ENCODE results near the gene SLC45A3.
"Not testable (repeated sequence)": the region's sequence is repeated elsewhere in the genome, so short reads cannot be mapped to it uniquely, and the experiment has no call there.

The SLC45A3 gene

GRCh38 chr1:205667909-205668643, 12.2 kb downstream of the SLC45A3 start:
- no peak for DNase-seq

- DNase-seq: no peak
Measured at GRCh38 chr1:205666372-205667166, 13.7 kb downstream of the SLC45A3 start.

- no peak for DNase-seq
Measured at GRCh38 chr1:205665201-205666045, 14.9 kb downstream of the SLC45A3 start.

- no peak for DNase-seq
Measured at GRCh38 chr1:205664399-205665017, 15.8 kb downstream of the SLC45A3 start.

- no peak for DNase-seq
Measured at GRCh38 chr1:205663286-205663936, 16.9 kb downstream of the SLC45A3 start.

GRCh38 chr1:205662791-205663190, 17.5 kb downstream of the SLC45A3 start:
- no peak for DNase-seq

GRCh38 chr1:205662135-205662738, 18.1 kb downstream of the SLC45A3 start:
- DNase-seq: no peak

- no peak for DNase-seq
Measured at GRCh38 chr1:205661429-205662134, 18.7 kb downstream of the SLC45A3 start.

- no peak for DNase-seq
Measured at GRCh38 chr1:205660361-205660760, 19.9 kb downstream of the SLC45A3 start.

- peak; percentile 74 for DNase-seq
Measured at GRCh38 chr1:205658943-205659581, 21.2 kb downstream of the SLC45A3 start.

GRCh38 chr1:205656236-205656635, 24.1 kb downstream of the SLC45A3 start:
- DNase-seq: no peak

GRCh38 chr1:205652984-205653383, 27.3 kb downstream of the SLC45A3 start:
- DNase-seq: no peak

GRCh38 chr1:205650241-205650640, 30.1 kb downstream of the SLC45A3 start:
- DNase-seq: no peak

GRCh38 chr1:205645519-205645918, 34.8 kb downstream of the SLC45A3 start:
- DNase-seq: no peak

- no peak for DNase-seq
Measured at GRCh38 chr1:205642679-205643307, 37.5 kb downstream of the SLC45A3 start.

- DNase-seq: no peak
Measured at GRCh38 chr1:205639567-205639966, 40.7 kb downstream of the SLC45A3 start.

- no peak for DNase-seq
Measured at GRCh38 chr1:205637854-205638468, 42.3 kb downstream of the SLC45A3 start.

GRCh38 chr1:205636732-205637131, 43.6 kb downstream of the SLC45A3 start:
- no peak for DNase-seq

GRCh38 chr1:205636138-205636530, 44.2 kb downstream of the SLC45A3 start:
- DNase-seq: not testable (repeated sequence)

All from left hindlimb (tissue), 1 donor.